WTC11 (cell line): ENCODE data around the gene GCA. TPM values are rescaled to one million over a fixed set of nuclear protein-coding genes. Genes with fewer than 3 reads are reported as not detected.

Experiments used
- ATAC-seq: fragments of 200-7000 bp; cut with Tn5 transposase; 2 replicates; pipeline ENCODE4 v1.10.0; 2021; ENCODE audit warnings: mild to moderate bottlenecking, moderate library complexity
- CTCF ChIA-PET: fragments of 300-600 bp; sonication (Branson Sonifier 250); formaldehyde crosslinking; loops from one replicate; lab custom pipeline; 2021; ENCODE audit warnings: antibody characterized with exemption; lab: Charles Lee
- POLR2A ChIA-PET: fragments of 350-600 bp; sonication (Branson Sonifier 250); formaldehyde crosslinking; loops from one replicate; lab custom pipeline; 2021; ENCODE audit warnings: antibody characterized with exemption; lab: Charles Lee
- DNase-seq: peaks from one replicate; pipeline ENCODE4 v3.0.0; 2021; ENCODE audit warnings: low spot score
- H3K27ac Mint-ChIP-seq: 2 replicates; pipeline ENCODE4 v1.8.0; 2021; ENCODE audit warnings: mixed read lengths
- H3K27me3 Mint-ChIP-seq: 2 replicates; pipeline ENCODE4 v1.8.0; 2021; ENCODE audit warnings: low read depth, mild to moderate bottlenecking, moderate library complexity, mixed read lengths
- H3K36me3 Mint-ChIP-seq: 2 replicates; pipeline ENCODE4 v1.8.0; 2021; ENCODE audit warnings: mixed read lengths
- H3K4me1 Mint-ChIP-seq: 2 replicates; pipeline ENCODE4 v1.8.0; 2022; ENCODE audit warnings: mixed read lengths
- H3K4me3 Mint-ChIP-seq: 2 replicates; pipeline ENCODE4 v1.8.0; 2021; ENCODE audit warnings: mild to moderate bottlenecking, moderate library complexity, mixed read lengths
- H3K9me3 Mint-ChIP-seq: 2 replicates; pipeline ENCODE4 v1.8.0; 2021; ENCODE audit warnings: mixed read lengths
- AR ChIP-seq: fragments of 250-450 bp; sonication (Bioruptor Pico); IDR thresholded peaks from 2 replicates; pipeline ENCODE4 v1.9.0; 2021; ENCODE audit warnings: mild to moderate bottlenecking
- ARID4B ChIP-seq: sonication (generic); formaldehyde crosslinking; IDR thresholded peaks from 2 replicates; pipeline ENCODE4 v1.8.0; 2023; ENCODE audit warnings: missing genetic modification reagents, mild to moderate bottlenecking, borderline replicate concordance
- ATF6 ChIP-seq: sonication (generic); formaldehyde crosslinking; IDR thresholded peaks from 2 replicates; pipeline ENCODE4 v1.8.1; 2023; ENCODE audit warnings: mild to moderate bottlenecking, missing genetic modification reagents
- FOXK1 ChIP-seq: sonication (generic); formaldehyde crosslinking; IDR thresholded peaks from 2 replicates; pipeline ENCODE4 v1.8.0; 2022; ENCODE audit warnings: mild to moderate bottlenecking, moderate library complexity, missing genetic modification reagents
- FOXP1 ChIP-seq: sonication (generic); formaldehyde crosslinking; IDR thresholded peaks from 2 replicates; pipeline ENCODE4 v1.8.0; 2022; ENCODE audit warnings: missing genetic modification reagents, mild to moderate bottlenecking, moderate library complexity, borderline replicate concordance
- FOXP4 ChIP-seq: sonication (generic); formaldehyde crosslinking; IDR thresholded peaks from 2 replicates; pipeline ENCODE4 v1.8.0; 2022; ENCODE audit warnings: mild to moderate bottlenecking, missing genetic modification reagents
- GTF2I ChIP-seq: fragments of 250-450 bp; sonication (Bioruptor Pico); conservative IDR thresholded peaks from 2 replicates; pipeline ENCODE4 v1.4.0; 2021; ENCODE audit warnings: mild to moderate bottlenecking
- IRF1 ChIP-seq: sonication (generic); formaldehyde crosslinking; IDR thresholded peaks from 2 replicates; pipeline ENCODE4 v1.8.0; 2023; ENCODE audit warnings: missing genetic modification reagents
- IRF2 ChIP-seq: sonication (generic); formaldehyde crosslinking; IDR thresholded peaks from 2 replicates; pipeline ENCODE4 v1.8.0; 2022; ENCODE audit warnings: low read depth, missing genetic modification reagents, borderline replicate concordance
- KAT7 ChIP-seq: sonication (generic); formaldehyde crosslinking; IDR thresholded peaks from 2 replicates; pipeline ENCODE4 v1.8.1; 2023; ENCODE audit warnings: missing genetic modification reagents, mild to moderate bottlenecking, borderline replicate concordance
- MAX ChIP-seq: sonication (generic); formaldehyde crosslinking; IDR thresholded peaks from 2 replicates; pipeline ENCODE4 v1.8.0; 2022; ENCODE audit warnings: mild to moderate bottlenecking, missing genetic modification reagents
- MXD4 ChIP-seq: fragments of 250-450 bp; sonication (Bioruptor Pico); IDR thresholded peaks from 2 replicates; pipeline ENCODE4 v1.8.0; 2021; ENCODE audit warnings: mild to moderate bottlenecking, moderate library complexity, borderline replicate concordance
- PRRX2 ChIP-seq: fragments of 250-450 bp; sonication (Bioruptor Pico); IDR thresholded peaks from 2 replicates; pipeline ENCODE4 v1.8.0; 2021; ENCODE audit warnings: mild to moderate bottlenecking
- SMAD3 ChIP-seq: sonication (generic); formaldehyde crosslinking; IDR thresholded peaks from 2 replicates; pipeline ENCODE4 v1.8.0; 2022; ENCODE audit warnings: missing genetic modification reagents, mild to moderate bottlenecking, borderline replicate concordance
- STAT6 ChIP-seq: sonication (generic); formaldehyde crosslinking; conservative IDR thresholded peaks from 2 replicates; pipeline ENCODE4 v1.8.1; 2023; ENCODE audit warnings: mild to moderate bottlenecking, low read depth, missing genetic modification reagents, moderate library complexity
- ZNF396 ChIP-seq: fragments of 250-450 bp; sonication (Bioruptor Pico); IDR thresholded peaks from 2 replicates; pipeline ENCODE4 v1.8.0; 2021; ENCODE audit warnings: mild to moderate bottlenecking, moderate library complexity, borderline replicate concordance
- ZNF425 ChIP-seq: fragments of 250-450 bp; sonication (Bioruptor Pico); conservative IDR thresholded peaks from 2 replicates; pipeline ENCODE4 v1.9.0; 2021; ENCODE audit warnings: mild to moderate bottlenecking
- ZNF671 ChIP-seq: fragments of 250-450 bp; sonication (Bioruptor Pico); IDR thresholded peaks from 2 replicates; pipeline ENCODE4 v1.8.0; 2021; ENCODE audit warnings: mild to moderate bottlenecking
- total RNA-seq: library from RNA; stranded (reverse); gene quantifications from 3 replicates; pipeline ENCODE4 v1.2.3, GENCODE V29; 2021

The GCA gene
- total RNA-seq, 1 experiment from 2014 or later, result 42.1 TPM

- Mint-ChIP-seq H3K4me1 (no peaks in the 10 kb centered on the region), H3K9me3 (no peaks in the 10 kb centered on the region), H3K36me3 (no peaks in the 10 kb centered on the region), H3K27ac (no peak overlapping the region), H3K4me3 (no peak overlapping the region), H3K27me3 (no peaks in the 10 kb centered on the region)
- POLR2A ChIA-PET, result no interaction called here
- ATAC-seq, result no peak
- CTCF ChIA-PET, result interaction anchor here (0.9 to 1.4 kb wide), 3 partner anchors 28 to 147 kb away, joined by 3 to 6 read pairs (median 4); no protein-coding TSS in a partner anchor
- DNase-seq, result no peak
- TF ChIP-seq FOXK1 (no peak), PRRX2 (CRISPR knock-in tag) (no peak), ZNF671 (CRISPR knock-in tag) (no peak), IRF2 (CRISPR knock-in tag) (no peak), STAT6 (CRISPR knock-in tag) (no peak), ARID4B (CRISPR knock-in tag) (no peak), GTF2I (CRISPR knock-in tag) (no peak), SMAD3 (CRISPR knock-in tag) (no peak), IRF1 (CRISPR knock-in tag) (no peak), MXD4 (CRISPR knock-in tag) (no peak), ZNF425 (CRISPR knock-in tag) (no peak), MAX (no peak), ATF6 (CRISPR knock-in tag) (no peak), KAT7 (CRISPR knock-in tag) (no peak), FOXP1 (CRISPR knock-in tag) (no peak), AR (CRISPR knock-in tag) (no peak), FOXP4 (CRISPR knock-in tag) (no peak), ZNF396 (CRISPR knock-in tag) (no peak)
Observed at GRCh38 chr2:162300266-162300665, 43.7 kb upstream of the GCA start.
